Prostate gland (tissue), 2 donors: ENCODE measurements around the gene NEO1.

Experiments used
- POLR2AphosphoS5 ChIP-seq: sonication (generic); formaldehyde crosslinking; IDR thresholded peaks from one replicate; pipeline ENCODE4 v1.6.1; 2017; ENCODE audit warnings: antibody characterized with exemption
- TF ChIP-seq, protein P1 (sequence below), 4 experiments: fragments of 200-600 bp in 2 of 4; fragments of 450-650 bp in 2 of 4; sonication (generic) in 2 of 4; IDR thresholded peaks; 1 replicate in 3 of 4; 2 replicates in 1 of 4; pipeline ENCODE4 v1.5.1; 2016 to 2019; ENCODE audit warnings: antibody characterized with exemption in 4 of 4, mild to moderate bottlenecking in 2 of 4, moderate library complexity in 2 of 4

DNA sequence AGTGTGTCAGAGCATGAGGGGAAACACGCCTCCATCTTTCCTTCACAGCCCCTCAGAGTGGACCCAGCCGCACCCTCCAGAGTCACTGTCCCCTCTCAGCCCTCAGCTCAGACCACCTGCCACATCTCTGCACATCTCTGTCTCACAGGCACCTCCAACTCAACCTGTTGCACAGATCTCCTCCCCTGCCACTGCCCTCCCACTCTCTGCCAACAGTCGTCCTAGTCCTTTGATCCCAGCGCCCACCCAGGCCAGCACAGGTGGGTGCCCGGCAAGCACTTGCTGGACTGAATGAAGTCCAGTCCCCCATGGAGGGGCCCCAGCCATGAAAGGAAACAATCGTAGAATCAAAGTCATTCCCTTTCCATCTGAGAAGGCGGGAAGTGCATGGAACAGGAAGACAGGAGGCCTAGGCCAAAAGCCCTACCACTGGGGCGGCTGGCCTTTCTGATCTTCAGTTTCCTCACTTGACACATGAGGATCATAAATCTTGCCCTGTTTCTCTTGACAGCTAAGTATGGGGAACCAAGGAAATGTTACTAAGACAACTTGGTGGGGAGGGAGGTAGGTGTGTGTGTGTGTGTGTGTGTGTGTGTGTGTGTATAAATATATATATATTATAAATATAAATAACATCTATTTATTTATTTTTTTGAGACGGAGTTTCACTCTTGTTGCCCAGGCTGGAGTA is 288.4 kb downstream of the NEO1 start:
- no peak for TF ChIP-seq POLR2AphosphoS5
- TF ChIP-seq, protein P1, sequence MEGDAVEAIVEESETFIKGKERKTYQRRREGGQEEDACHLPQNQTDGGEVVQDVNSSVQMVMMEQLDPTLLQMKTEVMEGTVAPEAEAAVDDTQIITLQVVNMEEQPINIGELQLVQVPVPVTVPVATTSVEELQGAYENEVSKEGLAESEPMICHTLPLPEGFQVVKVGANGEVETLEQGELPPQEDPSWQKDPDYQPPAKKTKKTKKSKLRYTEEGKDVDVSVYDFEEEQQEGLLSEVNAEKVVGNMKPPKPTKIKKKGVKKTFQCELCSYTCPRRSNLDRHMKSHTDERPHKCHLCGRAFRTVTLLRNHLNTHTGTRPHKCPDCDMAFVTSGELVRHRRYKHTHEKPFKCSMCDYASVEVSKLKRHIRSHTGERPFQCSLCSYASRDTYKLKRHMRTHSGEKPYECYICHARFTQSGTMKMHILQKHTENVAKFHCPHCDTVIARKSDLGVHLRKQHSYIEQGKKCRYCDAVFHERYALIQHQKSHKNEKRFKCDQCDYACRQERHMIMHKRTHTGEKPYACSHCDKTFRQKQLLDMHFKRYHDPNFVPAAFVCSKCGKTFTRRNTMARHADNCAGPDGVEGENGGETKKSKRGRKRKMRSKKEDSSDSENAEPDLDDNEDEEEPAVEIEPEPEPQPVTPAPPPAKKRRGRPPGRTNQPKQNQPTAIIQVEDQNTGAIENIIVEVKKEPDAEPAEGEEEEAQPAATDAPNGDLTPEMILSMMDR (IDR thresholded peaks at IDR 0.05), result no peak
